ENCODE data around the gene EME1.

- no peak for TF ChIP-seq CTCF (conservative IDR thresholded peaks at IDR 0.05; ENCODE audit: low read depth, low read length)
- no peak for TF ChIP-seq EZH2 (IDR thresholded peaks at IDR 0.05; ENCODE audit: borderline replicate concordance, low read depth, low read length, poor library complexity, severe bottlenecking)
Measured at GRCh38 chr17:50429793-50430192, 56.8 kb downstream of the EME1 start.

Data from A673 (cell line).